Measurements from ENCODE around the gene REM2. TPM values are rescaled to one million over a fixed set of nuclear protein-coding genes. Genes with fewer than 3 reads are reported as not detected.

Gene REM2
- polyA plus RNA-seq, 1 of the 3 experiments (the other 2 are of a cell fraction): 0.26 TPM

- Histone ChIP-seq H3K36me3 (replicated peaks in 1 of 2; ENCODE audit: control insufficient read depth in 1 of 2, insufficient read depth in 2 of 2, low read length in 1 of 2) (peaks cover 0 to 4% of the 10 kb centered on the region in 2 experiments), H3K79me2 (ENCODE audit: insufficient read depth) (no peaks in the 10 kb centered on the region), H3K27ac (ENCODE audit: low read depth in 2 of 2, low read length in 1 of 2) (peak overlapping the region; percentile 53 to 90), H4K20me1 (ENCODE audit: insufficient read depth) (no peaks in the 10 kb centered on the region), H3F3A (replicated peaks; ENCODE audit: insufficient read depth) (peaks cover 18% of the 10 kb centered on the region), H3K9me3 (no peaks in the 10 kb centered on the region), H3K9me2 (no peaks in the 10 kb centered on the region), H3K4me1 (ENCODE audit: control insufficient read depth in 1 of 2, insufficient read depth in 2 of 2, low read depth in 1 of 2, low read length in 1 of 2) (peaks cover 31 to 36% of the 10 kb centered on the region in 2 experiments), H2AFZ (ENCODE audit: low read depth) (no peak overlapping the region), H3K4me2 (0 out of 2 replicates have a peak overlapping the region, but pooled peaks have one; percentile 15), H3K4me3 (ENCODE audit: low read depth in 2 of 2, low read length in 1 of 2) (no peak overlapping the region), H3K9ac (no peak overlapping the region), H3K27me3 (ENCODE audit: insufficient read depth) (no peaks in the 10 kb centered on the region)
- POLR2A ChIA-PET: interaction anchor here (0.6 to 2.8 kb wide), 11 partner anchors 9 to 83 kb away, joined by 3 to 16 read pairs (median 5); partner anchors contain the start of genes OXA1L, RBM23 and REM2
- DNase-seq: peak; percentile 56
- CTCF ChIA-PET: interaction anchor here (0.9 to 18.5 kb wide), 12 partner anchors 12 to 307 kb away, joined by 3 to 472 read pairs (median 4); partner anchors contain the start of genes MMP14, MRPL52, REM2 and SLC7A7
- WGBS (ENCODE audit: low lambda C conversion rate): 84% methylated on average over 14 of the region's 19 CpGs
- no peak for TF ChIP-seq MAX (IDR thresholded peaks at IDR 0.05; ENCODE audit: low read depth)
- no peak for TF ChIP-seq TCF12 (IDR thresholded peaks at IDR 0.05)
- no peak for TF ChIP-seq POLR2AphosphoS5 (IDR thresholded peaks at IDR 0.05; ENCODE audit: low read depth, low read length)
- TF ChIP-seq USF1 (IDR thresholded peaks at IDR 0.05; ENCODE audit: borderline replicate concordance, low read depth): no peak
- no peak for TF ChIP-seq MEF2A (IDR thresholded peaks at IDR 0.05; ENCODE audit: borderline replicate concordance, low read depth)
- TF ChIP-seq FOXJ3 (CRISPR knock-in tag; IDR thresholded peaks at IDR 0.05): no peak
- no peak for TF ChIP-seq NFIC (IDR thresholded peaks at IDR 0.05; ENCODE audit: borderline replicate concordance)
- TF ChIP-seq REST (IDR thresholded peaks at IDR 0.05; ENCODE audit: low read depth, low read length): no peak
- TF ChIP-seq GATA2 (CRISPR knock-in tag; IDR thresholded peaks at IDR 0.05): no peak
- TF ChIP-seq JUND (IDR thresholded peaks at IDR 0.05): no peak
Measured at GRCh38 chr14:22849212-22849819, 33.7 kb upstream of the REM2 start.
